Stomach (tissue), 9 donors: ENCODE data around the gene IQGAP3. TPM values are rescaled to one million over a fixed set of nuclear protein-coding genes. Genes with fewer than 3 reads are reported as not detected.

Source experiments
- DNase-seq, 2 donors: peaks; one replicate each; pipeline versions ENCODE4 v3.0.0 to v3.0.0-alpha.2; 2013 to 2019
- H3K27ac ChIP-seq, 5 donors: fragments of 200-600 bp in 4 of 5; sonication (generic) in 4 of 5; one replicate each; pipeline ENCODE4 v1.5.1; 2013 to 2019; ENCODE audit warnings: mild to moderate bottlenecking in 1 of 5, moderate library complexity in 1 of 5
- H3K27me3 ChIP-seq, 3 donors: fragments of 200-600 bp; sonication (generic); one replicate each; pipeline ENCODE4 v1.5.1; 2017 to 2019; ENCODE audit warnings: mixed run types in 1 of 3
- H3K36me3 ChIP-seq, 4 donors: fragments of 200-600 bp; sonication (generic); 1 replicate in 3 of 4; 2 replicates in 1 of 4; pipeline ENCODE4 v1.5.1; 2016 to 2019
- H3K4me1 ChIP-seq, 4 donors: fragments of 200-600 bp; sonication (generic); one replicate each; pipeline ENCODE4 v1.5.1; 2016 to 2019
- H3K4me3 ChIP-seq, 4 donors: fragments of 200-600 bp; sonication (generic) in 3 of 4; one replicate each; pipeline ENCODE4 v1.5.1; 2016 to 2019; ENCODE audit warnings: mild to moderate bottlenecking in 1 of 4
- H3K9me3 ChIP-seq, 4 donors: fragments of 200-600 bp; sonication (generic); one replicate each; pipeline ENCODE4 v1.5.1; 2016 to 2019
- EP300 ChIP-seq: sonication (generic); formaldehyde crosslinking; IDR thresholded peaks from one replicate; pipeline ENCODE4 v1.6.1; 2017; ENCODE audit warnings: antibody characterized with exemption
- POLR2A ChIP-seq, 4 donors: fragments of 450-650 bp; IDR thresholded peaks; one replicate each; pipeline ENCODE4 v1.6.1; 2016; ENCODE audit warnings: antibody characterized with exemption in 4 of 4, control low read depth in 2 of 4, mild to moderate bottlenecking in 1 of 4, moderate library complexity in 1 of 4
- POLR2AphosphoS5 ChIP-seq, 3 donors: sonication (generic); formaldehyde crosslinking; IDR thresholded peaks; one replicate each; pipeline ENCODE4 v1.6.1; 2016; ENCODE audit warnings: antibody characterized with exemption in 3 of 3
- WGBS, 5 donors: extraction: QIAGEN DNeasy Blood & Tissue Kit in 3 of 5; methylation state at CpG; one replicate each; pipeline versions ENCODE4 v1.1.5 to v1.1.7; 2013 to 2018; 5-methylcytosine and 5-hydroxymethylcytosine counted together
- intact Hi-C: fragments of 100-400 bp; cut with DNase I; formaldehyde crosslinking; loops from one replicate; pipeline ENCODE4 v1.15.1; 2023; ENCODE audit warnings: low total_unique reads
- polyA plus RNA-seq, 3 donors: library from polyadenylated mRNA; stranded (reverse); fragments of 200-250 nt; gene quantifications; one replicate each; pipeline ENCODE4 v1.2.3, GENCODE V29; 2013
- total RNA-seq, 5 donors: library from RNA; depleted of rRNA; stranded (reverse); fragments of >200 nt; gene quantifications; one replicate each; pipeline versions ENCODE4 v1.1.0 to v1.2.3, GENCODE V29; 2014 to 2016
- TF ChIP-seq, protein P1 (sequence below), 7 experiments: fragments of 450-650 bp in 4 of 7; fragments of 200-600 bp in 3 of 7; sonication (generic) in 3 of 7; IDR thresholded peaks; one replicate each; pipeline ENCODE4 v1.5.1; 2016 to 2019; ENCODE audit warnings: antibody characterized with exemption in 7 of 7, control low read depth in 2 of 7, mild to moderate bottlenecking in 1 of 7
- donor health status: healthy with polysubstance abuse.
- donor health status: Bipolar disorder and iron deficiency.
- donor health status: healthy.

IQGAP3 gene
- total and polyA plus RNA-seq, 8 donors: 1.2 to 22.2 (median 9.3) TPM

DNA sequence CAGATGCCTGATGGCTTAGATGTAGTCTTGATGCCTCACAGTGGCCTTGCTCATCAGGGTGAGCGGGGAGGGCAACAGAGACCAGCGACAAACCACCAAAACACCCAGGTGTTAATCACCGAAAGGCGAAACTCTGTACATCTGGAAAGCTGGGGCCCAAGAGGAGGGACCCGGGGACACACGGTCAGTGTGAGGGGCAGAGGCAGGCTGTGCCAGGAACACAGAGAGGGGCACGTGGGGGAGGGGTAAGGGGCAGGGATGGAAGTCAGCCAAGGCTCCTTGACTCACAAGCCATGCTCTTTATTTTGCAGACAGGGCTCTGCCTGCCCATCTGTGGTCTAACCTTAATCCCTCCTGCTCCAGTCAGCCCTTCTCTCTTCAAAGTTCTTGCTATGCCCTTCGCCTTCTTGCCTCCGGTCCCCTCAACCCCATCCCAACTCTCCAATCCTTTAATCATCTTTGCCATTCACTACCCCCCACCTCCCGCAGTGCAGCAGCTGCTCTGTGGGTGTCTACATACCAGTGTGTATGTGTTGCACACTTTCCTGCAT is 76.1 kb downstream of the IQGAP3 start:
- no peaks in the 10 kb centered on the region for H3K9me3 ChIP-seq
- H3K36me3 ChIP-seq: peaks cover 0 to 14% (median 0%) of the 10 kb centered on the region in 4 donors
- intact Hi-C loops: no loop called here
- WGBS, 5 donors: 46 to 52% (median 47%) methylated on average over 10 of the region's 10 CpGs
- H3K27ac ChIP-seq: peak overlapping the region; percentile 55 to 100 (median 100)
- peaks cover 75 to 86% (median 82%) of the 10 kb centered on the region in 4 donors for H3K4me1 ChIP-seq
- TF ChIP-seq POLR2AphosphoS5 (IDR thresholded peaks at IDR 0.05) (no peak), POLR2A (IDR thresholded peaks at IDR 0.05) (no peak), EP300 (no peak)
- TF ChIP-seq, protein P1, sequence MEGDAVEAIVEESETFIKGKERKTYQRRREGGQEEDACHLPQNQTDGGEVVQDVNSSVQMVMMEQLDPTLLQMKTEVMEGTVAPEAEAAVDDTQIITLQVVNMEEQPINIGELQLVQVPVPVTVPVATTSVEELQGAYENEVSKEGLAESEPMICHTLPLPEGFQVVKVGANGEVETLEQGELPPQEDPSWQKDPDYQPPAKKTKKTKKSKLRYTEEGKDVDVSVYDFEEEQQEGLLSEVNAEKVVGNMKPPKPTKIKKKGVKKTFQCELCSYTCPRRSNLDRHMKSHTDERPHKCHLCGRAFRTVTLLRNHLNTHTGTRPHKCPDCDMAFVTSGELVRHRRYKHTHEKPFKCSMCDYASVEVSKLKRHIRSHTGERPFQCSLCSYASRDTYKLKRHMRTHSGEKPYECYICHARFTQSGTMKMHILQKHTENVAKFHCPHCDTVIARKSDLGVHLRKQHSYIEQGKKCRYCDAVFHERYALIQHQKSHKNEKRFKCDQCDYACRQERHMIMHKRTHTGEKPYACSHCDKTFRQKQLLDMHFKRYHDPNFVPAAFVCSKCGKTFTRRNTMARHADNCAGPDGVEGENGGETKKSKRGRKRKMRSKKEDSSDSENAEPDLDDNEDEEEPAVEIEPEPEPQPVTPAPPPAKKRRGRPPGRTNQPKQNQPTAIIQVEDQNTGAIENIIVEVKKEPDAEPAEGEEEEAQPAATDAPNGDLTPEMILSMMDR (IDR thresholded peaks at IDR 0.05): no peak
- no peak for DNase-seq
- H3K4me3 ChIP-seq: peak overlapping the region; percentile 2 to 82 (median 41)
- no peaks in the 10 kb centered on the region for H3K27me3 ChIP-seq

DNA sequence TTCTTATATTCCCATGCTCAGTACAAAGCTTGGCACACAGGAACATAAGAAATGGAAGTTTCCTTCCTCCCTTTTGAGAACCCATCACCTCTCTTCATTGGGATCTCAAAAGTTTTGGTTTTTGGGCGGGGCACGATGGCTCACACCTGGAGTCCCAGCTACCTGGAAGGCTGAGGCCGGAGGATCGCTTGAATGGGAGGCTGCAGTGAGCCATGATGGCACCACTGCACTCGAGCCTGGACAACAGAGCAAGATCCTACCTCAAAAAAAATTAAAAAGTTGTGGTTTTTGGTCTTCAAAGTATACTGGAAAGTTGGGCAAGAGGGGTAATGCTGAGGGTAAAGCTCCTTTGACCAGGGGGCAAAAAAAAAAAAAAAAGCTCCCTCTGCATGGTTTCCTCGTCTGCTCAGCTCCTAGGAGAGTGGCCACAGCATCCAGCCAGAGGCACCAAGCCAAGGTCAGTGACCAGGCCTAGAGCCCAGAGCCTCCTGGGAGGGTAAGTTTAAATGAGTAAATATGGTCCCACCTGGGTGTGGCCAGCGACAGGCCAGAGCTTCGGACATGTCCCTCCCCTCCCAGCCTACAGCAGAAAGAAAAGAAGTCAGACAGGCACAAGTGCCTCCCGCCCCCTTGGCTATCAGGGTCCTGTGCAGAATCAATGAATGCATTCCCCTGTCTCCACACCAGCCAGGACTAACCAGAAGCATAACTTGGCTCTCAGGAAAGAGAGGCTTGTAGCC is 76.8 kb downstream of the IQGAP3 start:
- peak; percentile 32 to 75 for DNase-seq
- peaks cover 82 to 93% (median 89%) of the 10 kb centered on the region in 4 donors for H3K4me1 ChIP-seq
- peak overlapping the region; percentile 55 to 100 (median 100) for H3K27ac ChIP-seq
- no peaks in the 10 kb centered on the region for H3K27me3 ChIP-seq
- peaks cover 0 to 14% (median 0%) of the 10 kb centered on the region in 4 donors for H3K36me3 ChIP-seq
- intact Hi-C loops: no loop called here
- peak in 1 of 3 donors; percentile 7 for TF ChIP-seq POLR2AphosphoS5 (IDR thresholded peaks at IDR 0.05)
- TF ChIP-seq, protein P1 (IDR thresholded peaks at IDR 0.05): no peak
- H3K4me3 ChIP-seq: peak overlapping the region; percentile 2 to 82 (median 41)
- 58 to 68% (median 59%) methylated on average over 9 of the region's 9 CpGs for WGBS, 5 donors
- no peaks in the 10 kb centered on the region for H3K9me3 ChIP-seq

DNA sequence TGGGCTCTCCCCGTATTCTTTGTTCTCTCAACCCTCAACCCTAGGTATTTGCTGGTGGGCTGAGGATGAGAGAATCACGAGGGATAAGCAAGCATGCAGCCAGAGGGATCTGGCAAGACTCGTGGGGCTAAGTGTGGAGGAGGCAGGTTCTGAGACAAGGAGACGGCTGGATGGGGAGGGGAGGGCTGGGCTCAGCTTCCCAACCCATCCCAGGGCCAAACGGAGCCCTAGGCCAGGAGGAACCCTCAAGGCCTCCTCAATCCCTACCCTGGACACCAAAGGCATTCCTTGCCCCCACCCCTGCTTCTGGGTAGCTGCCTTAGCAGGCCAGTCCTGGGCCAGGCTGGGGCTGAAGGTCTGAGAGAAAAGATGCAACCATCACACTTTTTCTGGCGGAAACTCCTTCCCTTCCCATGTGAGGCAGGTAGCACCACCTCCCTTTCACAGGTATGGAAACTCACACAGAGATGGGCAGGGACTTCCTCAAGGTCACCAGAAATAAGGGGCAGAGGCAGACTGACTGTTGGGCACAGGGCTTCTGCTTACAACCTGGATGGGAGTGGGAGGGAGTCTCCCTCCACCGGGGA is 78.0 kb downstream of the IQGAP3 start:
- Histone ChIP-seq H3K4me1 (peaks cover 94 to 100% (median 100%) of the 10 kb centered on the region in 4 donors), H3K27ac (peak overlapping the region; percentile 2 to 99 (median 47)), H3K9me3 (no peaks in the 10 kb centered on the region), H3K36me3 (peaks cover 0 to 14% (median 0%) of the 10 kb centered on the region in 4 donors), H3K27me3 (no peaks in the 10 kb centered on the region), H3K4me3 (peak overlapping the region in 1 of 4 donors; percentile 7)
- 51 to 69% (median 62%) methylated on average over 7 of the region's 7 CpGs for WGBS, 5 donors
- TF ChIP-seq, protein P1 (IDR thresholded peaks at IDR 0.05): no peak
- no peak for DNase-seq
- intact Hi-C loops: no loop called here

DNA sequence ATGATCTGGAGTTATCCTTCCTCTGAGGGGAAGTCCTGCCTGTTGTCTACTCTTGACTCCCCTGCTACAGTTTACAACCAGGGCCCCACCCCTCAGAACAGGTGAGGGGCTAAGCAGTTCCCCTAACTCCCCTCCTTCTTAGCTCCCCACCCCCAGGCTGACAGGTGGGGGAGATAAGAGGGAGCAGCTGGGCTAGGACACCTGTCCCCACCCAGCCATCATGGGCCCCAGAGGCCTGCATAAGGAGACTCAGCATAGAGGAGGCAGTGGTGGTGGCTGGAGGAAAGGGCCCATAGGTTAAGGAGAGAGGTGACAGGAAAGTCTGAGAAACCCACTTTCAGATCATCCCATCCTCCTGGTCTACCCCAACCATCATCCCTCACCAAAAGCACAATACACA is 78.6 kb downstream of the IQGAP3 start:
- Histone ChIP-seq H3K4me1 (peaks cover 100% of the 10 kb centered on the region in 4 donors), H3K4me3 (peak overlapping the region in 1 of 4 donors; percentile 28), H3K36me3 (peaks cover 0 to 14% (median 0%) of the 10 kb centered on the region in 4 donors), H3K9me3 (no peaks in the 10 kb centered on the region), H3K27me3 (no peaks in the 10 kb centered on the region), H3K27ac (peak overlapping the region in 4 of 5 donors; percentile 47 to 99 (median 74))
- TF ChIP-seq POLR2AphosphoS5 (IDR thresholded peaks at IDR 0.05) (no peak), POLR2A (IDR thresholded peaks at IDR 0.05) (no peak), EP300 (no peak)
- TF ChIP-seq, protein P1 (IDR thresholded peaks at IDR 0.05): no peak
- no peak for DNase-seq
- intact Hi-C loops: no loop called here
